Thoracic aorta (tissue), 2 donors: ENCODE data around the gene CD8A. TPM values are rescaled to one million over a fixed set of nuclear protein-coding genes. Genes with fewer than 3 reads are reported as not detected.

Source experiments
- ATAC-seq: fragments of 150-250 bp; one replicate; pipeline ENCODE4 v1.8.0; 2017; ENCODE audit warnings: low read depth; ENCODE audit not compliant: insufficient number of reproducible peaks, low FRiP score
- DNase-seq: peaks from one replicate; pipeline ENCODE4 v3.0.0-alpha.2; 2020; ENCODE audit warnings: low spot score
- H3K27ac ChIP-seq, 2 donors: fragments of 200-600 bp; sonication (generic); 1 replicate in 1 of 2; 2 replicates in 1 of 2; pipeline ENCODE4 v1.5.1; 2016; ENCODE audit warnings: mild to moderate bottlenecking in 2 of 2, moderate library complexity in 2 of 2
- H3K27me3 ChIP-seq: fragments of 200-600 bp; sonication (generic); replicated peaks from 2 replicates; pipeline ENCODE4 v1.6.0; 2016; ENCODE audit warnings: mild to moderate bottlenecking; ENCODE audit not compliant: insufficient read depth
- H3K36me3 ChIP-seq: fragments of 200-600 bp; sonication (generic); one replicate; pipeline ENCODE4 v1.5.1; 2016
- H3K4me1 ChIP-seq, 2 donors: fragments of 200-600 bp; sonication (generic); 1 replicate in 1 of 2; 2 replicates in 1 of 2; pipeline versions ENCODE4 v1.5.1 to v1.6.0; 2016; ENCODE audit warnings: low read depth in 2 of 2, mild to moderate bottlenecking in 1 of 2; ENCODE audit not compliant: control insufficient read depth in 1 of 2
- H3K4me3 ChIP-seq: fragments of 200-600 bp; sonication (generic); 2 replicates; pipeline ENCODE4 v1.5.1; 2016; ENCODE audit warnings: mild to moderate bottlenecking
- H3K9me3 ChIP-seq: fragments of 200-600 bp; sonication (generic); 2 replicates; pipeline ENCODE4 v1.5.1; 2016
- CTCF ChIP-seq: fragments of 200-600 bp; sonication (generic); IDR thresholded peaks from one replicate; pipeline ENCODE4 v1.5.1; 2019; ENCODE audit warnings: antibody characterized with exemption
- total RNA-seq, 2 donors: library from RNA; depleted of rRNA; stranded (reverse); fragments of >200 nt; gene quantifications; one replicate each; pipeline versions ENCODE4 v1.1.0 to v1.2.3, GENCODE V29; 2016

Gene CD8A
- total RNA-seq, 2 donors from 2014 or later, result 3.4 to 4.4 TPM

- H3K27me3 ChIP-seq, result no peaks in the 10 kb centered on the region
- H3K36me3 ChIP-seq, result peaks cover 13% of the 10 kb centered on the region
- no peak overlapping the region for H3K27ac ChIP-seq
- no peaks in the 10 kb centered on the region for H3K9me3 ChIP-seq
- DNase-seq (no peak), ATAC-seq (no peak)
- H3K4me3 ChIP-seq, result no peak overlapping the region
- no peaks in the 10 kb centered on the region for H3K4me1 ChIP-seq
- peak; percentile 52 for TF ChIP-seq CTCF
Observed at GRCh38 chr2:86764661-86765309, 25.9 kb downstream of the CD8A start.

GRCh38 chr2:86760371-86760770 is 30.3 kb downstream of the CD8A start:
- H3K4me1 ChIP-seq, result no peaks in the 10 kb centered on the region
- H3K4me3 ChIP-seq, result no peak overlapping the region
- no peaks in the 10 kb centered on the region for H3K27me3 ChIP-seq
- H3K9me3 ChIP-seq, result no peaks in the 10 kb centered on the region
- ATAC-seq (no peak), DNase-seq (no peak)
- no peak overlapping the region for H3K27ac ChIP-seq
- TF ChIP-seq CTCF, result no peak
- no peaks in the 10 kb centered on the region for H3K36me3 ChIP-seq

GRCh38 chr2:86758405-86758804 is 32.3 kb downstream of the CD8A start:
- H3K4me1 ChIP-seq, result no peaks in the 10 kb centered on the region
- ATAC-seq, result no peak
- TF ChIP-seq CTCF, result no peak
- H3K9me3 ChIP-seq, result no peaks in the 10 kb centered on the region
- H3K4me3 ChIP-seq, result no peak overlapping the region
- no peak for DNase-seq
- no peak overlapping the region for H3K27ac ChIP-seq
- H3K36me3 ChIP-seq, result peaks cover 8% of the 10 kb centered on the region
- H3K27me3 ChIP-seq, result no peaks in the 10 kb centered on the region

GRCh38 chr2:86753606-86754005 is 37.1 kb downstream of the CD8A start:
- no peaks in the 10 kb centered on the region for H3K27me3 ChIP-seq
- peaks cover 19% of the 10 kb centered on the region for H3K36me3 ChIP-seq
- H3K27ac ChIP-seq, result no peak overlapping the region
- H3K4me1 ChIP-seq, result no peaks in the 10 kb centered on the region
- no peak overlapping the region for H3K4me3 ChIP-seq
- no peak for TF ChIP-seq CTCF
- peaks cover 3% of the 10 kb centered on the region for H3K9me3 ChIP-seq
- DNase-seq (no peak), ATAC-seq (no peak)

- Histone ChIP-seq H3K27ac (no peak overlapping the region), H3K36me3 (peaks cover 19% of the 10 kb centered on the region), H3K9me3 (peaks cover 3% of the 10 kb centered on the region), H3K27me3 (no peaks in the 10 kb centered on the region), H3K4me1 (no peaks in the 10 kb centered on the region), H3K4me3 (no peak overlapping the region)
- TF ChIP-seq CTCF, result no peak
- DNase-seq (no peak), ATAC-seq (no peak)
Observed at GRCh38 chr2:86752934-86753333, 37.8 kb downstream of the CD8A start.
